ENCODE results near the gene HIVEP3.

- TF ChIP-seq CTCF (conservative IDR thresholded peaks at IDR 0.05; ENCODE audit: low read length), result no peak
- TF ChIP-seq EZH2phosphoT487 (IDR thresholded peaks at IDR 0.05; ENCODE audit: borderline replicate concordance), result no peak
Observed at GRCh38 chr1:41547781-41548560, 370.8 kb downstream of the HIVEP3 start.

Measured in Loucy (cell line).